ENCODE results near the gene KCNV2.

KCNV2 gene

GRCh38 chr9:2718001-2718697 is 839 bp downstream of the KCNV2 start:
- WGBS (ENCODE audit: insufficient coverage, insufficient read length), result no CpG with 5 or more reads among the region's 69 CpGs
- no peak for DNase-seq (ENCODE audit: low read depth, low spot score)
- H3K27me3 ChIP-seq (ENCODE audit: control insufficient read depth, insufficient read depth, low read length), result no peaks in the 10 kb centered on the region
- no peaks in the 10 kb centered on the region for H3K4me1 ChIP-seq (ENCODE audit: control insufficient read depth, insufficient read depth, low read length)
- H3K9me3 ChIP-seq (ENCODE audit: control insufficient read depth, insufficient read depth, low read length), result no peaks in the 10 kb centered on the region
- no peak overlapping the region for H3K27ac ChIP-seq (ENCODE audit: low read length)
- H3K36me3 ChIP-seq (ENCODE audit: control insufficient read depth, insufficient read depth, low read length), result peaks cover 6% of the 10 kb centered on the region; the same call in 1 of the 2 replicates
- H3K4me3 ChIP-seq (ENCODE audit: low read length), result no peak overlapping the region; the same call in 1 of the 2 replicates

GRCh38 chr9:2718698-2719033 is 1.4 kb downstream of the KCNV2 start:
- Histone ChIP-seq H3K9me3 (ENCODE audit: control insufficient read depth, insufficient read depth, low read length) (no peaks in the 10 kb centered on the region), H3K4me1 (ENCODE audit: control insufficient read depth, insufficient read depth, low read length) (no peaks in the 10 kb centered on the region), H3K27ac (ENCODE audit: low read length) (no peak overlapping the region), H3K27me3 (ENCODE audit: control insufficient read depth, insufficient read depth, low read length) (no peaks in the 10 kb centered on the region), H3K4me3 (ENCODE audit: low read length) (no peak overlapping the region), H3K36me3 (ENCODE audit: control insufficient read depth, insufficient read depth, low read length) (peaks cover 6% of the 10 kb centered on the region; the same call in 1 of the 2 replicates)
- WGBS (ENCODE audit: insufficient coverage, insufficient read length), result no CpG with 5 or more reads among the region's 29 CpGs
- no peak for DNase-seq (ENCODE audit: low read depth, low spot score)

GRCh38 chr9:2720179-2720654 is 2.9 kb downstream of the KCNV2 start:
- DNase-seq (ENCODE audit: low read depth, low spot score), result no peak
- no peak overlapping the region for H3K27ac ChIP-seq (ENCODE audit: low read length)
- no CpG with 5 or more reads among the region's 1 CpG for WGBS (ENCODE audit: insufficient coverage, insufficient read length)

GRCh38 chr9:2722715-2723114 is 5.4 kb downstream of the KCNV2 start:
- no peak for DNase-seq (ENCODE audit: low read depth, low spot score)
- Histone ChIP-seq H3K36me3 (ENCODE audit: control insufficient read depth, insufficient read depth, low read length) (peaks cover 6% of the 10 kb centered on the region; the same call in 1 of the 2 replicates), H3K27me3 (ENCODE audit: control insufficient read depth, insufficient read depth, low read length) (no peaks in the 10 kb centered on the region), H3K27ac (ENCODE audit: low read length) (no peak overlapping the region), H3K4me1 (ENCODE audit: control insufficient read depth, insufficient read depth, low read length) (no peaks in the 10 kb centered on the region), H3K4me3 (ENCODE audit: low read length) (no peak overlapping the region), H3K9me3 (ENCODE audit: control insufficient read depth, insufficient read depth, low read length) (no peaks in the 10 kb centered on the region)
- no CpG with 5 or more reads among the region's 2 CpGs for WGBS (ENCODE audit: insufficient coverage, insufficient read length)

More at GRCh38 chr9:2720179-2720654, 2.9 kb downstream of the KCNV2 start:
- no peaks in the 10 kb centered on the region for H3K27me3 ChIP-seq (ENCODE audit: control insufficient read depth, insufficient read depth, low read length)
- no peak overlapping the region for H3K4me3 ChIP-seq (ENCODE audit: low read length)
- no peaks in the 10 kb centered on the region for H3K4me1 ChIP-seq (ENCODE audit: control insufficient read depth, insufficient read depth, low read length)
- peaks cover 6% of the 10 kb centered on the region; the same call in 1 of the 2 replicates for H3K36me3 ChIP-seq (ENCODE audit: control insufficient read depth, insufficient read depth, low read length)
- no peaks in the 10 kb centered on the region for H3K9me3 ChIP-seq (ENCODE audit: control insufficient read depth, insufficient read depth, low read length)

GRCh38 chr9:2723376-2724065 is 6.2 kb downstream of the KCNV2 start:
- no CpG with 5 or more reads among the region's 4 CpGs for WGBS (ENCODE audit: insufficient coverage, insufficient read length)
- H3K27ac ChIP-seq (ENCODE audit: low read length), result no peak overlapping the region
- DNase-seq (ENCODE audit: low read depth, low spot score), result no peak
- H3K4me1 ChIP-seq (ENCODE audit: control insufficient read depth, insufficient read depth, low read length), result no peaks in the 10 kb centered on the region
- H3K4me3 ChIP-seq (ENCODE audit: low read length), result no peak overlapping the region
- no peaks in the 10 kb centered on the region for H3K9me3 ChIP-seq (ENCODE audit: control insufficient read depth, insufficient read depth, low read length)
- H3K36me3 ChIP-seq (ENCODE audit: control insufficient read depth, insufficient read depth, low read length), result peaks cover 2% of the 10 kb centered on the region; the same call in 1 of the 2 replicates
- no peaks in the 10 kb centered on the region for H3K27me3 ChIP-seq (ENCODE audit: control insufficient read depth, insufficient read depth, low read length)

GRCh38 chr9:2725126-2725525 is 7.8 kb downstream of the KCNV2 start:
- Histone ChIP-seq H3K36me3 (ENCODE audit: control insufficient read depth, insufficient read depth, low read length) (no peaks in the 10 kb centered on the region), H3K4me3 (ENCODE audit: low read length) (no peak overlapping the region), H3K9me3 (ENCODE audit: control insufficient read depth, insufficient read depth, low read length) (no peaks in the 10 kb centered on the region), H3K27me3 (ENCODE audit: control insufficient read depth, insufficient read depth, low read length) (no peaks in the 10 kb centered on the region), H3K4me1 (ENCODE audit: control insufficient read depth, insufficient read depth, low read length) (no peaks in the 10 kb centered on the region), H3K27ac (ENCODE audit: low read length) (no peak overlapping the region)
- WGBS (ENCODE audit: insufficient coverage, insufficient read length), result no CpG with 5 or more reads among the region's 4 CpGs
- DNase-seq (ENCODE audit: low read depth, low spot score), result no peak

- no peak for DNase-seq (ENCODE audit: low read depth, low spot score)
- no peak overlapping the region for H3K27ac ChIP-seq (ENCODE audit: low read length)
- H3K4me3 ChIP-seq (ENCODE audit: low read length), result no peak overlapping the region
- H3K9me3 ChIP-seq (ENCODE audit: control insufficient read depth, insufficient read depth, low read length), result no peaks in the 10 kb centered on the region
- no CpG with 5 or more reads among the region's 4 CpGs for WGBS (ENCODE audit: insufficient coverage, insufficient read length)
- H3K27me3 ChIP-seq (ENCODE audit: control insufficient read depth, insufficient read depth, low read length), result no peaks in the 10 kb centered on the region
- H3K36me3 ChIP-seq (ENCODE audit: control insufficient read depth, insufficient read depth, low read length), result no peaks in the 10 kb centered on the region
- H3K4me1 ChIP-seq (ENCODE audit: control insufficient read depth, insufficient read depth, low read length), result no peaks in the 10 kb centered on the region
These were observed 8.8 kb downstream of the KCNV2 start for GRCh38 chr9:2725898-2726649.

GRCh38 chr9:2726650-2727340 is 9.5 kb downstream of the KCNV2 start:
- Histone ChIP-seq H3K9me3 (ENCODE audit: control insufficient read depth, insufficient read depth, low read length) (no peaks in the 10 kb centered on the region), H3K4me1 (ENCODE audit: control insufficient read depth, insufficient read depth, low read length) (no peaks in the 10 kb centered on the region), H3K27ac (ENCODE audit: low read length) (no peak overlapping the region), H3K36me3 (ENCODE audit: control insufficient read depth, insufficient read depth, low read length) (no peaks in the 10 kb centered on the region), H3K27me3 (ENCODE audit: control insufficient read depth, insufficient read depth, low read length) (no peaks in the 10 kb centered on the region), H3K4me3 (ENCODE audit: low read length) (no peak overlapping the region)
- no CpG with 5 or more reads among the region's 13 CpGs for WGBS (ENCODE audit: insufficient coverage, insufficient read length)
- no peak for DNase-seq (ENCODE audit: low read depth, low spot score)

- no peak overlapping the region for H3K4me3 ChIP-seq (ENCODE audit: low read length)
- H3K36me3 ChIP-seq (ENCODE audit: control insufficient read depth, insufficient read depth, low read length), result no peaks in the 10 kb centered on the region
- no peak overlapping the region for H3K27ac ChIP-seq (ENCODE audit: low read length)
- no peaks in the 10 kb centered on the region for H3K27me3 ChIP-seq (ENCODE audit: control insufficient read depth, insufficient read depth, low read length)
- H3K4me1 ChIP-seq (ENCODE audit: control insufficient read depth, insufficient read depth, low read length), result no peaks in the 10 kb centered on the region
- WGBS (ENCODE audit: insufficient coverage, insufficient read length), result no CpG with 5 or more reads among the region's 2 CpGs
- no peak for DNase-seq (ENCODE audit: low read depth, low spot score)
- H3K9me3 ChIP-seq (ENCODE audit: control insufficient read depth, insufficient read depth, low read length), result no peaks in the 10 kb centered on the region
These were observed 10.1 kb downstream of the KCNV2 start for GRCh38 chr9:2727374-2727773.
